Thoracic aorta (tissue), 2 donors: ENCODE measurements around the gene CHPF2. TPM values are rescaled to one million over a fixed set of nuclear protein-coding genes. Genes with fewer than 3 reads are reported as not detected.

Experiments used
- ATAC-seq: fragments of 150-250 bp; one replicate; pipeline ENCODE4 v1.8.0; 2017; ENCODE audit warnings: low read depth; ENCODE audit not compliant: insufficient number of reproducible peaks, low FRiP score
- DNase-seq: peaks from one replicate; pipeline ENCODE4 v3.0.0-alpha.2; 2020; ENCODE audit warnings: low spot score
- H3K27ac ChIP-seq, 2 donors: fragments of 200-600 bp; sonication (generic); 1 replicate in 1 of 2; 2 replicates in 1 of 2; pipeline ENCODE4 v1.5.1; 2016; ENCODE audit warnings: mild to moderate bottlenecking in 2 of 2, moderate library complexity in 2 of 2
- H3K27me3 ChIP-seq: fragments of 200-600 bp; sonication (generic); replicated peaks from 2 replicates; pipeline ENCODE4 v1.6.0; 2016; ENCODE audit warnings: mild to moderate bottlenecking; ENCODE audit not compliant: insufficient read depth
- H3K36me3 ChIP-seq: fragments of 200-600 bp; sonication (generic); one replicate; pipeline ENCODE4 v1.5.1; 2016
- H3K4me1 ChIP-seq, 2 donors: fragments of 200-600 bp; sonication (generic); 1 replicate in 1 of 2; 2 replicates in 1 of 2; pipeline versions ENCODE4 v1.5.1 to v1.6.0; 2016; ENCODE audit warnings: low read depth in 2 of 2, mild to moderate bottlenecking in 1 of 2; ENCODE audit not compliant: control insufficient read depth in 1 of 2
- H3K4me3 ChIP-seq: fragments of 200-600 bp; sonication (generic); 2 replicates; pipeline ENCODE4 v1.5.1; 2016; ENCODE audit warnings: mild to moderate bottlenecking
- H3K9me3 ChIP-seq: fragments of 200-600 bp; sonication (generic); 2 replicates; pipeline ENCODE4 v1.5.1; 2016
- total RNA-seq, 2 donors: library from RNA; depleted of rRNA; stranded (reverse); fragments of >200 nt; gene quantifications; one replicate each; pipeline versions ENCODE4 v1.1.0 to v1.2.3, GENCODE V29; 2016
- TF ChIP-seq, protein P1 (sequence below): fragments of 200-600 bp; sonication (generic); IDR thresholded peaks from one replicate; pipeline ENCODE4 v1.5.1; 2019; ENCODE audit warnings: antibody characterized with exemption

Gene CHPF2
- total RNA-seq, 2 donors from 2014 or later = 78.9 to 85.3 TPM

DNA sequence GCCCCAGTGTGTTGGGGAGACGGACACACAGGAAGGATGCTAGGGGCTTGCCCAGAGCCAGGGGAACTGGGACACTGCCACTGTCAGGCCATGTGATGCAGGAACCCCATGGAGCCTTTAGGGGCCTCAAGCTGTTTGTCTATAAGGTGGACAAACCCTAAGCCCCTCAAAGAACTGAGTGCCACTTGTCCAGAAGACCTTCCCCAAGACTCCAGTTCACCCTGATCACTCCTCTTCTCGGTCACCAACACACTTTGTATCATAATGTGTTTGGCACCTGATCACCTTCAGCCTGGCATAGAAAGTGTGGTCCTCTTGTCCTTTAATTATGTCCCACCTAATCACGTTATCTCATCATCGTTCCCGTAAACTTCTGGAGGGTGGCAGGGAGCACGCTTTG is 22.7 kb upstream of the CHPF2 start:
- Histone ChIP-seq H3K9me3 (no peaks in the 10 kb centered on the region), H3K4me3 (no peak overlapping the region), H3K36me3 (peaks cover 18% of the 10 kb centered on the region), H3K27me3 (no peaks in the 10 kb centered on the region), H3K4me1 (no peaks in the 10 kb centered on the region), H3K27ac (no peak overlapping the region)
- ATAC-seq = no peak
- no peak for DNase-seq
- TF ChIP-seq, protein P1, sequence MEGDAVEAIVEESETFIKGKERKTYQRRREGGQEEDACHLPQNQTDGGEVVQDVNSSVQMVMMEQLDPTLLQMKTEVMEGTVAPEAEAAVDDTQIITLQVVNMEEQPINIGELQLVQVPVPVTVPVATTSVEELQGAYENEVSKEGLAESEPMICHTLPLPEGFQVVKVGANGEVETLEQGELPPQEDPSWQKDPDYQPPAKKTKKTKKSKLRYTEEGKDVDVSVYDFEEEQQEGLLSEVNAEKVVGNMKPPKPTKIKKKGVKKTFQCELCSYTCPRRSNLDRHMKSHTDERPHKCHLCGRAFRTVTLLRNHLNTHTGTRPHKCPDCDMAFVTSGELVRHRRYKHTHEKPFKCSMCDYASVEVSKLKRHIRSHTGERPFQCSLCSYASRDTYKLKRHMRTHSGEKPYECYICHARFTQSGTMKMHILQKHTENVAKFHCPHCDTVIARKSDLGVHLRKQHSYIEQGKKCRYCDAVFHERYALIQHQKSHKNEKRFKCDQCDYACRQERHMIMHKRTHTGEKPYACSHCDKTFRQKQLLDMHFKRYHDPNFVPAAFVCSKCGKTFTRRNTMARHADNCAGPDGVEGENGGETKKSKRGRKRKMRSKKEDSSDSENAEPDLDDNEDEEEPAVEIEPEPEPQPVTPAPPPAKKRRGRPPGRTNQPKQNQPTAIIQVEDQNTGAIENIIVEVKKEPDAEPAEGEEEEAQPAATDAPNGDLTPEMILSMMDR = no peak

DNA sequence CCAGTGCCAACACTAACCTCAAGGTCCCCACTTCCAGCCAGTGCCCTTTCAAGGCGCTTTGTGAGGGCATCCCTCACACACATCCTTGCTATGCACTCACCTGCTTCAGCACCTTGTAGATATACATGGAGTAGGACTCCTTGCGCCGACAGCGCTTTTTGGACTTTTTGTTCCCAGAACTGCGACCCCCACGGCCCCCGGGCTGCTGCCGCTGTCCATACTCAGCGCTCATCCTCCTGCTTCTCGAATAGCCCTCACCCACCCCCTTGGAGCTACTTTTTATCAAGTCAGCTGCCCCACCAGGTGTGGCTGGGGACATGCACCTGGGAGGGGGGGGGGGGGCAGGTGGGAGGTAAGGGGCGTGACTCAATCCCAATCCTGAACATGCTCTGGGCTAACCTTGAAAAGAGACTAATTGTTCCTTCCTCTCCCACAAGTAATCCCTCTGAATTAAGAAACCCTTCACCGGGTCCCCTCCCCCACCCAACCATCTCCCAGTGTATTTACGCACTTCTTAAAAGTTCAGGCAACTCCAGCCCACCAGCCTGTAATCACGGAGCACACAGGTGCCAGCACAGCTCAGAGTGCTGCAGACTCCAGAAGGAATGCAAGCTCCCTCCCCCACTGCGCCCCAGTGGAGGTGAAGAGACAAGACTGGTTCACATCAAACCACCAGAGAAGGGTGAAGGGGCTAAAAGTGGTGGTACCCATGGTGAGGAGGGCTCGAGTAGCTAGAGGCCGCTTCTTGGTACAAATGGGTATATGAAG is 22.0 kb upstream of the CHPF2 start, which contains the start of gene H2BK1:
Gene H2BK1 (minus strand): TSS at position 402 of the 768 bp plus-strand sequence. CDS start 170 bp downstream, at position 232.
- H3K27me3 ChIP-seq = no peaks in the 10 kb centered on the region
- ATAC-seq = no peak
- peaks cover 25% of the 10 kb centered on the region for H3K36me3 ChIP-seq
- no peaks in the 10 kb centered on the region for H3K9me3 ChIP-seq
- no peak within 1 kb of the TSS for H3K4me3 ChIP-seq
- H3K4me1 ChIP-seq = no peaks in the 10 kb centered on the region
- TF ChIP-seq, protein P1 = no peak
- DNase-seq = no peak
- H3K27ac ChIP-seq = no peak within 1 kb of the TSS

DNA sequence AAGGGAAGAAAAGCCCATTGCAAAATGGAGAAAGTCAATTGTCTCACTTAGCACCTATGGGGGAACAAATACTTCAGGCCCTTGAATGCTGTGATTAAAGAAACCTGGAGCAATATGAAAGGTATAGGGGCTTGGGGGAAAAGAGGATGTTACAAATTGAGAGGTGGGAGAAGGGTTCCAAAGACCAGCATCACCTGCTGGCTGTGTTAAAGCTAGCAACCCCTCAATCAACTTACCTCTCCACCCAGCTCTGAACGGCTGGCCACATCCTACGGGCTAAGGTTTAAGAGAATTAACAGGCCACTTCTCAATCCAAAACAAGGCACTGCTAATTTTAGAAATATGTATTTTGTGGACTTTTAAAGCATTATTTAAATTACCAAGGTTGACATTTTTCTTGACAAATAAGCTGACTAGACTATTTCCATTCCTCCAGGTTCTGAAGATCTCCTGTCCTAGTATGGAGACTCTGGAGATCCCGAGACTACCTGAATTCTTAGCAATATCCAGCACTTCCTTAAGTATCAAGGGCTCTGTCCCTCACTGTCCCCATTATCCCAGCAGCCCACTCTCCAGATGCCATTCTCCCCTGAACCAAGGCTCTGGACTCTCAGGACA is 21.0 kb upstream of the CHPF2 start:
- no peak for DNase-seq
- Histone ChIP-seq H3K36me3 (peaks cover 33% of the 10 kb centered on the region), H3K9me3 (no peaks in the 10 kb centered on the region), H3K27me3 (no peaks in the 10 kb centered on the region), H3K4me3 (no peak overlapping the region), H3K4me1 (no peaks in the 10 kb centered on the region), H3K27ac (no peak overlapping the region)
- no peak for ATAC-seq
- TF ChIP-seq, protein P1 = no peak

DNA sequence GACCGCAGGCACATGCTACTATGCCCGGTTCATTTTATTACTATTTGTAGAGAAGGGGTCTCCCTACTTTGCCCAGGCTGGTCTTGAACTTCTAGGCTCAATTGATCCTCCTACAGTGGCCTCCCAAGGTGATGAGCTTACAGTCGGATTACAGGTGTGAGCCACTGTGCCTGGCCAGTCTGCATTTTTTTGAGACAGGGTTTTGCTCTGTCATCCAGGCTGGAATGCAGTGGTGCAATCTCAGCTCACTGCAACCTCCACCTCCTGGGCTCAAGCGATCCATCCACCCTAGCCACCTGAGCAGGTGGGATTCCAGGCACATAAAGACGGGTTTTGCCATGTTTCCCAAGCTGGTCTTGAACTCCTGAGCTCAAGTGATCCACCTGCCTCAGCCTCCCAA is 19.7 kb upstream of the CHPF2 start:
- no peaks in the 10 kb centered on the region for H3K9me3 ChIP-seq
- H3K36me3 ChIP-seq = peaks cover 38% of the 10 kb centered on the region
- H3K27ac ChIP-seq = no peak overlapping the region
- TF ChIP-seq, protein P1 = no peak
- H3K4me1 ChIP-seq = no peaks in the 10 kb centered on the region
- H3K4me3 ChIP-seq = no peak overlapping the region
- no peak for DNase-seq
- H3K27me3 ChIP-seq = no peaks in the 10 kb centered on the region
- no peak for ATAC-seq

DNA sequence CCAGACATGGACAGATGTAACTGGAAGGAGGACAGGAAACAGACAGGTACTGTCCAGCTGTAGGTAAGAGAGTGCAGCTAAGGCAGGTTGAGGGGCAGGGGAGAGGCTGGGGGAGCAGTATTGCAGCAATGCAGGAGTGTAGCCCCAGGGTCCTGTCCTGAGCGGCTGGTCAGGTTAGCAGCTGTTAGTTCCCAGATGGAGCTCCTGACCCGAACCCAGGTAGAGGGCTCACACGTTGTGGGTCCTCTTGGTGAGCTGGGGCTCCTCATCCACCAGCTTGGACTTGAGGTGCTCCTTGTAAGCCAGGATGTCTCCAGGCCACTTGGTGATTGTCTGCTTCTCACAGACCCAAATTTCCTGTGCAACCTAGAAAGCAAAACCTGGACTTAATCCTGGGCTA is 18.5 kb upstream of the CHPF2 start:
- TF ChIP-seq, protein P1 = no peak
- Histone ChIP-seq H3K27ac (no peak overlapping the region), H3K4me1 (no peaks in the 10 kb centered on the region), H3K4me3 (no peak overlapping the region), H3K27me3 (no peaks in the 10 kb centered on the region), H3K36me3 (peaks cover 50% of the 10 kb centered on the region), H3K9me3 (no peaks in the 10 kb centered on the region)
- DNase-seq (no peak), ATAC-seq (no peak)
